Measurements from ENCODE around the gene HACD2.

The HACD2 gene

GRCh38 chr3:123449102-123449996, 135.5 kb downstream of the HACD2 start:
- no peaks in the 10 kb centered on the region for H3K36me3 ChIP-seq (ENCODE audit: control insufficient read depth in 2 of 2, insufficient read depth in 1 of 2, low read length in 2 of 2)
- no peaks in the 10 kb centered on the region; the same call in 1 of the 2 replicates for H3K4me1 ChIP-seq (ENCODE audit: control insufficient read depth, insufficient read depth, low read length)
- TF ChIP-seq ZNF561 (tag by site-specific recombination; IDR thresholded peaks at IDR 0.05; ENCODE audit: borderline replicate concordance) (peak; percentile 18; the same call in 1 of the 2 replicates), SP3 (tag by site-specific recombination; IDR thresholded peaks at IDR 0.05) (peak; percentile 32; the same call in 1 of the 2 replicates), ZBTB26 (tag by site-specific recombination; optimal IDR thresholded peaks at IDR 0.05) (peak; percentile 54), ZNF692 (tag by site-specific recombination; IDR thresholded peaks at IDR 0.05) (peak; percentile 71), ZNF341 (tag by site-specific recombination; IDR thresholded peaks at IDR 0.05; ENCODE audit: low read depth) (peak; percentile 38), ZNF707 (tag by site-specific recombination; IDR thresholded peaks at IDR 0.05) (no peak), ZNF658 (tag by site-specific recombination; IDR thresholded peaks at IDR 0.05) (no peak), ZBTB20 (tag by site-specific recombination; IDR thresholded peaks at IDR 0.05) (peak; percentile 50; the same call in 1 of the 2 replicates), BCL11A (tag by site-specific recombination; IDR thresholded peaks at IDR 0.05; ENCODE audit: low read depth) (no peak), ZBTB8A (tag by site-specific recombination; IDR thresholded peaks at IDR 0.05) (peak; percentile 13; the same call in 1 of the 2 replicates)
- no peak overlapping the region; the same call in 1 of the 2 replicates for H3K27ac ChIP-seq (ENCODE audit: extremely low read depth, low read depth, low read length)
- ChIA-PET POLR2A (no interaction called here), CTCF (interaction anchor here (0.6 to 3.1 kb wide), 9 partner anchors 12 to 108 kb away, joined by 3 to 13 read pairs (median 3); no protein-coding TSS in a partner anchor)
- peak overlapping the region; percentile 35 for H3K4me3 ChIP-seq (ENCODE audit: low read depth, low read length)
- H3K9me3 ChIP-seq (ENCODE audit: control insufficient read depth, insufficient read depth, low read depth, low read length), result no peaks in the 10 kb centered on the region

- H3K9me3 ChIP-seq (ENCODE audit: control insufficient read depth, insufficient read depth, low read depth, low read length), result no peaks in the 10 kb centered on the region
- POLR2A ChIA-PET, result no interaction called here
- H3K36me3 ChIP-seq (ENCODE audit: control insufficient read depth in 2 of 2, insufficient read depth in 1 of 2, low read length in 2 of 2), result no peaks in the 10 kb centered on the region
- CTCF ChIA-PET, result interaction anchor here (0.6 to 3.1 kb wide), 9 partner anchors 11 to 107 kb away, joined by 3 to 13 read pairs (median 4); no protein-coding TSS in a partner anchor
- no peaks in the 10 kb centered on the region; the same call in 1 of the 2 replicates for H3K4me1 ChIP-seq (ENCODE audit: control insufficient read depth, insufficient read depth, low read length)
- H3K4me3 ChIP-seq (ENCODE audit: low read depth, low read length), result peak within 1 kb of the TSS; percentile 35
- peak within 1 kb of the TSS; percentile 41; the same call in 1 of the 2 replicates for H3K27ac ChIP-seq (ENCODE audit: extremely low read depth, low read depth, low read length)
- TF ChIP-seq ZBTB20 (tag by site-specific recombination; IDR thresholded peaks at IDR 0.05) (peak; percentile 86), ZBTB17 (tag by site-specific recombination; IDR thresholded peaks at IDR 0.05) (0 out of 2 replicates have a peak, but pooled peaks have one; percentile 30), ZIC2 (tag by site-specific recombination; IDR thresholded peaks at IDR 0.05) (0 out of 2 replicates have a peak, but pooled peaks have one; percentile 10), TCF7L2 (IDR thresholded peaks at IDR 0.05; ENCODE audit: borderline replicate concordance, low read depth, low read length) (no peak), ZBTB26 (tag by site-specific recombination; optimal IDR thresholded peaks at IDR 0.05) (peak; percentile 59), GFI1B (tag by site-specific recombination; IDR thresholded peaks at IDR 0.05) (no peak), PRDM6 (tag by site-specific recombination; IDR thresholded peaks at IDR 0.05) (no peak), ZNF585B (tag by site-specific recombination; IDR thresholded peaks at IDR 0.05) (no peak), GLI4 (tag by site-specific recombination; IDR thresholded peaks at IDR 0.05) (no peak), ZNF221 (tag by site-specific recombination; IDR thresholded peaks at IDR 0.05; ENCODE audit: borderline replicate concordance) (no peak), EGR2 (tag by site-specific recombination; IDR thresholded peaks at IDR 0.05; ENCODE audit: low read depth) (no peak), ZBTB48 (tag by site-specific recombination; IDR thresholded peaks at IDR 0.05) (0 out of 2 replicates have a peak, but pooled peaks have one; percentile 19), ZBTB49 (tag by site-specific recombination; IDR thresholded peaks at IDR 0.05; ENCODE audit: low read depth) (no peak), AEBP2 (tag by site-specific recombination; IDR thresholded peaks at IDR 0.05; ENCODE audit: borderline replicate concordance) (no peak)
Observed at GRCh38 chr3:123448536-123449101, 136.2 kb downstream of the HACD2 start, which contains the start of gene ADCY5. ADCY5 (minus strand) TSS chr3:123449090; CDS start chr3:123448545, 545 bp downstream.

Data from HEK293 (cell line).